Measurements from ENCODE around the gene FAM186B. TPM values are rescaled to one million over a fixed set of nuclear protein-coding genes. Genes with fewer than 3 reads are reported as not detected.
"Not testable (repeated sequence)": the region's sequence is repeated elsewhere in the genome, so short reads cannot be mapped to it uniquely, and the experiment has no call there.

Gene FAM186B
- 0.66 TPM for polyA plus RNA-seq (2013)

- WGBS (ENCODE audit: insufficient coverage): 100% methylated on average over 3 of the region's 4 CpGs
- H3K4me3 ChIP-seq (ENCODE audit: control insufficient read depth in 1 of 7, extremely low read depth in 1 of 7, insufficient read depth in 4 of 7, low read depth in 2 of 7, low read length in 6 of 7); H3K27me3 ChIP-seq (replicated peaks in 2 of 5; ENCODE audit: control insufficient read depth in 4 of 5, insufficient read depth in 5 of 5, low read length in 4 of 5); POLR2A ChIA-PET; H3K36me3 ChIP-seq (ENCODE audit: control insufficient read depth in 4 of 4, insufficient read depth in 4 of 4, low read length in 3 of 4); H3K4me1 ChIP-seq (ENCODE audit: control extremely low read depth in 1 of 4, control insufficient read depth in 4 of 4, insufficient read depth in 4 of 4, low read length in 3 of 4); H3K27ac ChIP-seq (ENCODE audit: insufficient read depth in 1 of 2, low read depth in 1 of 2, low read length in 2 of 2, poor library complexity in 1 of 2, severe bottlenecking in 2 of 2); DNase-seq; H3K9me3 ChIP-seq (ENCODE audit: control extremely low read depth in 1 of 5, control insufficient read depth in 4 of 5, insufficient read depth in 2 of 5, low read depth in 1 of 5, low read length in 4 of 5): not testable (repeated sequence)
- CTCF ChIA-PET: interaction anchor here (1.4 to 2.9 kb wide), 2 partner anchors 25 to 52 kb away, joined by 3 to 11 read pairs; no protein-coding TSS in a partner anchor
Measured at GRCh38 chr12:49605539-49605938, at the start of gene FAM186B. TSS of gene FAM186B (minus strand) at chr12:49605639. CDS start at chr12:49605477, 162 bp downstream.

- POLR2A ChIA-PET: interaction anchor here (0.7 kb wide), 1 partner anchor 9 kb away, joined by 3 read pairs; no protein-coding TSS in a partner anchor
- H3K36me3 ChIP-seq (ENCODE audit: control insufficient read depth in 4 of 4, insufficient read depth in 4 of 4, low read length in 3 of 4): peaks cover 2 to 51% (median 16%) of the 10 kb centered on the region in 4 experiments
- H3K4me1 ChIP-seq (ENCODE audit: control extremely low read depth in 1 of 4, control insufficient read depth in 4 of 4, insufficient read depth in 4 of 4, low read length in 3 of 4): peaks cover 0 to 6% (median 0%) of the 10 kb centered on the region in 4 experiments
- H3K9me3 ChIP-seq (ENCODE audit: control extremely low read depth in 1 of 5, control insufficient read depth in 4 of 5, insufficient read depth in 2 of 5, low read depth in 1 of 5, low read length in 4 of 5): no peaks in the 10 kb centered on the region
- no peak for DNase-seq
- no peak overlapping the region for H3K4me3 ChIP-seq (ENCODE audit: control insufficient read depth in 1 of 7, extremely low read depth in 1 of 7, insufficient read depth in 4 of 7, low read depth in 2 of 7, low read length in 6 of 7)
- H3K27ac ChIP-seq (ENCODE audit: insufficient read depth in 1 of 2, low read depth in 1 of 2, low read length in 2 of 2, poor library complexity in 1 of 2, severe bottlenecking in 2 of 2): no peak overlapping the region
- CTCF ChIA-PET: interaction anchor here (1.2 to 40.7 kb wide), 9 partner anchors 8 to 59 kb away, joined by 3 to 929 read pairs (median 9); partner anchors contain the start of gene FMNL3
- WGBS (ENCODE audit: insufficient coverage): 98% methylated on average over 4 of the region's 5 CpGs
- H3K27me3 ChIP-seq (replicated peaks in 2 of 5; ENCODE audit: control insufficient read depth in 4 of 5, insufficient read depth in 5 of 5, low read length in 4 of 5): no peaks in the 10 kb centered on the region
Measured at GRCh38 chr12:49654715-49655114, 49.3 kb upstream of the FAM186B start.

GRCh38 chr12:49652921-49653520 lies 47.6 kb upstream of the FAM186B start:
- 90% methylated on average over 3 of the region's 4 CpGs for WGBS (ENCODE audit: insufficient coverage)
- no peak overlapping the region for H3K27ac ChIP-seq (ENCODE audit: insufficient read depth in 1 of 2, low read depth in 1 of 2, low read length in 2 of 2, poor library complexity in 1 of 2, severe bottlenecking in 2 of 2)
- no peaks in the 10 kb centered on the region for H3K27me3 ChIP-seq (replicated peaks in 2 of 5; ENCODE audit: control insufficient read depth in 4 of 5, insufficient read depth in 5 of 5, low read length in 4 of 5)
- no peak for DNase-seq
- H3K36me3 ChIP-seq (ENCODE audit: control insufficient read depth in 4 of 4, insufficient read depth in 4 of 4, low read length in 3 of 4): peaks cover 2 to 64% (median 18%) of the 10 kb centered on the region in 4 experiments
- no peaks in the 10 kb centered on the region for H3K9me3 ChIP-seq (ENCODE audit: control extremely low read depth in 1 of 5, control insufficient read depth in 4 of 5, insufficient read depth in 2 of 5, low read depth in 1 of 5, low read length in 4 of 5)
- CTCF ChIA-PET: interaction anchor here (1.2 to 40.7 kb wide), 7 partner anchors 10 to 61 kb away, joined by 3 to 929 read pairs (median 11); partner anchors contain the start of gene FMNL3
- POLR2A ChIA-PET: interaction anchor here (0.6 kb wide), 1 partner anchor 52 kb away, joined by 3 read pairs; no protein-coding TSS in a partner anchor
- H3K4me3 ChIP-seq (ENCODE audit: control insufficient read depth in 1 of 7, extremely low read depth in 1 of 7, insufficient read depth in 4 of 7, low read depth in 2 of 7, low read length in 6 of 7): no peak overlapping the region
- H3K4me1 ChIP-seq (ENCODE audit: control extremely low read depth in 1 of 4, control insufficient read depth in 4 of 4, insufficient read depth in 4 of 4, low read length in 3 of 4): peaks cover 0 to 6% (median 0%) of the 10 kb centered on the region in 4 experiments

GRCh38 chr12:49651855-49652254 lies 46.4 kb upstream of the FAM186B start:
- Histone ChIP-seq H3K27me3 (replicated peaks in 2 of 5; ENCODE audit: control insufficient read depth in 4 of 5, insufficient read depth in 5 of 5, low read length in 4 of 5) (no peaks in the 10 kb centered on the region), H3K36me3 (ENCODE audit: control insufficient read depth in 4 of 4, insufficient read depth in 4 of 4, low read length in 3 of 4) (peaks cover 2 to 61% (median 16%) of the 10 kb centered on the region in 4 experiments), H3K9me3 (ENCODE audit: control extremely low read depth in 1 of 5, control insufficient read depth in 4 of 5, insufficient read depth in 2 of 5, low read depth in 1 of 5, low read length in 4 of 5) (no peaks in the 10 kb centered on the region), H3K27ac (ENCODE audit: insufficient read depth in 1 of 2, low read depth in 1 of 2, low read length in 2 of 2, poor library complexity in 1 of 2, severe bottlenecking in 2 of 2) (no peak overlapping the region), H3K4me1 (ENCODE audit: control extremely low read depth in 1 of 4, control insufficient read depth in 4 of 4, insufficient read depth in 4 of 4, low read length in 3 of 4) (peaks cover 0 to 15% (median 6%) of the 10 kb centered on the region in 4 experiments), H3K4me3 (ENCODE audit: control insufficient read depth in 1 of 7, extremely low read depth in 1 of 7, insufficient read depth in 4 of 7, low read depth in 2 of 7, low read length in 6 of 7) (no peak overlapping the region)
- ChIA-PET POLR2A (interaction anchor here (0.7 kb wide), 1 partner anchor 449 kb away, joined by 4 read pairs; no protein-coding TSS in a partner anchor), CTCF (interaction anchor here (1.0 to 40.7 kb wide), 9 partner anchors 8 to 62 kb away, joined by 3 to 929 read pairs (median 8); partner anchors contain the start of gene FMNL3)
- DNase-seq: no peak
- WGBS (ENCODE audit: insufficient coverage): 77% methylated on average over 7 of the region's 8 CpGs

- WGBS (ENCODE audit: insufficient coverage): 87% methylated on average over 3 of the region's 5 CpGs
- Histone ChIP-seq H3K4me1 (ENCODE audit: control extremely low read depth in 1 of 4, control insufficient read depth in 4 of 4, insufficient read depth in 4 of 4, low read length in 3 of 4) (peaks cover 0 to 18% (median 11%) of the 10 kb centered on the region in 4 experiments), H3K9me3 (ENCODE audit: control extremely low read depth in 1 of 5, control insufficient read depth in 4 of 5, insufficient read depth in 2 of 5, low read depth in 1 of 5, low read length in 4 of 5) (no peaks in the 10 kb centered on the region), H3K27me3 (replicated peaks in 2 of 5; ENCODE audit: control insufficient read depth in 4 of 5, insufficient read depth in 5 of 5, low read length in 4 of 5) (no peaks in the 10 kb centered on the region), H3K27ac (ENCODE audit: insufficient read depth in 1 of 2, low read depth in 1 of 2, low read length in 2 of 2, poor library complexity in 1 of 2, severe bottlenecking in 2 of 2) (no peak overlapping the region), H3K4me3 (ENCODE audit: control insufficient read depth in 1 of 7, extremely low read depth in 1 of 7, insufficient read depth in 4 of 7, low read depth in 2 of 7, low read length in 6 of 7) (no peak overlapping the region), H3K36me3 (ENCODE audit: control insufficient read depth in 4 of 4, insufficient read depth in 4 of 4, low read length in 3 of 4) (peaks cover 6 to 66% (median 20%) of the 10 kb centered on the region in 4 experiments)
- no peak for DNase-seq
- CTCF ChIA-PET: interaction anchor here (0.9 to 40.7 kb wide), 6 partner anchors 10 to 64 kb away, joined by 3 to 929 read pairs (median 106); partner anchors contain the start of gene FMNL3
- POLR2A ChIA-PET: no interaction called here
Measured at GRCh38 chr12:49649892-49650291, 44.5 kb upstream of the FAM186B start.

- WGBS (ENCODE audit: insufficient coverage): 96% methylated on average over 10 of the region's 11 CpGs
- Histone ChIP-seq H3K9me3 (ENCODE audit: control extremely low read depth in 1 of 5, control insufficient read depth in 4 of 5, insufficient read depth in 2 of 5, low read depth in 1 of 5, low read length in 4 of 5) (no peaks in the 10 kb centered on the region), H3K27me3 (replicated peaks in 2 of 5; ENCODE audit: control insufficient read depth in 4 of 5, insufficient read depth in 5 of 5, low read length in 4 of 5) (no peaks in the 10 kb centered on the region), H3K4me3 (ENCODE audit: control insufficient read depth in 1 of 7, extremely low read depth in 1 of 7, insufficient read depth in 4 of 7, low read depth in 2 of 7, low read length in 6 of 7) (no peak overlapping the region), H3K27ac (ENCODE audit: insufficient read depth in 1 of 2, low read depth in 1 of 2, low read length in 2 of 2, poor library complexity in 1 of 2, severe bottlenecking in 2 of 2) (no peak overlapping the region), H3K4me1 (ENCODE audit: control extremely low read depth in 1 of 4, control insufficient read depth in 4 of 4, insufficient read depth in 4 of 4, low read length in 3 of 4) (peaks cover 0 to 21% (median 14%) of the 10 kb centered on the region in 4 experiments), H3K36me3 (ENCODE audit: control insufficient read depth in 4 of 4, insufficient read depth in 4 of 4, low read length in 3 of 4) (peaks cover 4 to 64% (median 20%) of the 10 kb centered on the region in 4 experiments)
- DNase-seq: no peak
- CTCF ChIA-PET: interaction anchor here (1.0 to 40.7 kb wide), 7 partner anchors 11 to 128 kb away, joined by 3 to 929 read pairs (median 62); partner anchors contain the start of genes FMNL3 and TMBIM6
- POLR2A ChIA-PET: interaction anchor here (1.1 to 1.7 kb wide), 2 partner anchors 10 to 92 kb away, joined by 3 to 7 read pairs; partner anchors contain the start of gene TMBIM6
Measured at GRCh38 chr12:49649445-49649844, 44.0 kb upstream of the FAM186B start.

GRCh38 chr12:49648712-49649003 lies 43.2 kb upstream of the FAM186B start:
- DNase-seq: no peak
- H3K36me3 ChIP-seq (ENCODE audit: control insufficient read depth in 4 of 4, insufficient read depth in 4 of 4, low read length in 3 of 4): peaks cover 4 to 60% (median 18%) of the 10 kb centered on the region in 4 experiments
- WGBS (ENCODE audit: insufficient coverage): 93% methylated on average over 2 of the region's 3 CpGs
- no peaks in the 10 kb centered on the region for H3K27me3 ChIP-seq (replicated peaks in 2 of 5; ENCODE audit: control insufficient read depth in 4 of 5, insufficient read depth in 5 of 5, low read length in 4 of 5)
- no peak overlapping the region for H3K4me3 ChIP-seq (ENCODE audit: control insufficient read depth in 1 of 7, extremely low read depth in 1 of 7, insufficient read depth in 4 of 7, low read depth in 2 of 7, low read length in 6 of 7)
- H3K9me3 ChIP-seq (ENCODE audit: control extremely low read depth in 1 of 5, control insufficient read depth in 4 of 5, insufficient read depth in 2 of 5, low read depth in 1 of 5, low read length in 4 of 5): no peaks in the 10 kb centered on the region
- H3K27ac ChIP-seq (ENCODE audit: insufficient read depth in 1 of 2, low read depth in 1 of 2, low read length in 2 of 2, poor library complexity in 1 of 2, severe bottlenecking in 2 of 2): no peak overlapping the region
- POLR2A ChIA-PET: interaction anchor here (1.1 to 1.9 kb wide), 3 partner anchors 11 to 93 kb away, joined by 3 to 8 read pairs (median 7); partner anchors contain the start of gene TMBIM6
- CTCF ChIA-PET: interaction anchor here (0.7 to 40.7 kb wide), 13 partner anchors 12 to 178 kb away, joined by 3 to 929 read pairs (median 5); partner anchors contain the start of genes FMNL3 and TMBIM6
- peaks cover 0 to 23% (median 15%) of the 10 kb centered on the region in 4 experiments for H3K4me1 ChIP-seq (ENCODE audit: control extremely low read depth in 1 of 4, control insufficient read depth in 4 of 4, insufficient read depth in 4 of 4, low read length in 3 of 4)

All from common myeloid progenitor, CD34-positive (primary cell).